ENCODE results near the gene ZNF277. TPM values are rescaled to one million over a fixed set of nuclear protein-coding genes. Genes with fewer than 3 reads are reported as not detected.

The ZNF277 gene
- total and polyA plus RNA-seq, 2 experiments from 2014 or later: 10.0 to 34.6 TPM

DNA sequence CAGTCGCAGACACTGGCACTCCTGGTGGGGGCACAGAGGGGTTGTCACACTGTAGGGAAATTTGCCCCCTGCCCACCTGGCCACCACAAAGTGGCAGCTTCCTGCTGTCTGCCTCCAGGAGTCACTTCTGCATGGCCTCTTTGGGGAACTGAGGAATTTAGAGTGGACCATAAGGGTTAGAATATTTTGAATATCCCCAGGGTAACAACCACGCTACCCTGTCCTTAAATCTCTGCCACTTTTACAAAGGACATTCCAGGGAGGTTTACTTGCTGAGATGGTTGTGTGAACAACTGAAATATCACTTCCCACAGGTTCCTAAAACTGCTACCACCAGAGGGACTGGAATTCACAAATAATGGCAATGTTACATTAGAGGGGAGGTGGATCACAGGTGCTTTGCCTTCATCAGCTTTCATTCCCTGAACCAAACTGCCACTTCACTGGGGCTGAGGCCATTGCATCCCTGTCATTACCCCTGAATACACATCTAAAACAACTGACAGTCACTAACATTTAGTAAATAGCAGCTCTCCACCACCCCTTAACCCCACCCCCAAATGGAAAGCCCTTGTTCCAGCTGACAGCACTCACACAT is 155.7 kb downstream of the ZNF277 start:
- Histone ChIP-seq H3K27ac (no peak overlapping the region), H3K4me2 (no peak overlapping the region), H3K4me1 (ENCODE audit: insufficient read depth) (no peaks in the 10 kb centered on the region), H3K9me3 (ENCODE audit: low read depth) (no peaks in the 10 kb centered on the region), H3K27me3 (no peaks in the 10 kb centered on the region), H3K79me2 (no peaks in the 10 kb centered on the region), H3K4me3 (no peak overlapping the region), H3K36me3 (replicated peaks; ENCODE audit: insufficient read depth, low read depth) (no peaks in the 10 kb centered on the region), H2AFZ (no peak overlapping the region), H4K20me1 (ENCODE audit: insufficient read depth, poor library complexity, severe bottlenecking) (no peaks in the 10 kb centered on the region), H3K9me2 (replicated peaks; ENCODE audit: insufficient read depth) (no peaks in the 10 kb centered on the region)
- 91% methylated on average over 2 of the region's 2 CpGs for WGBS (ENCODE audit: low lambda C conversion rate, missing lambda C conversion rate)
- TF ChIP-seq, protein P1, sequence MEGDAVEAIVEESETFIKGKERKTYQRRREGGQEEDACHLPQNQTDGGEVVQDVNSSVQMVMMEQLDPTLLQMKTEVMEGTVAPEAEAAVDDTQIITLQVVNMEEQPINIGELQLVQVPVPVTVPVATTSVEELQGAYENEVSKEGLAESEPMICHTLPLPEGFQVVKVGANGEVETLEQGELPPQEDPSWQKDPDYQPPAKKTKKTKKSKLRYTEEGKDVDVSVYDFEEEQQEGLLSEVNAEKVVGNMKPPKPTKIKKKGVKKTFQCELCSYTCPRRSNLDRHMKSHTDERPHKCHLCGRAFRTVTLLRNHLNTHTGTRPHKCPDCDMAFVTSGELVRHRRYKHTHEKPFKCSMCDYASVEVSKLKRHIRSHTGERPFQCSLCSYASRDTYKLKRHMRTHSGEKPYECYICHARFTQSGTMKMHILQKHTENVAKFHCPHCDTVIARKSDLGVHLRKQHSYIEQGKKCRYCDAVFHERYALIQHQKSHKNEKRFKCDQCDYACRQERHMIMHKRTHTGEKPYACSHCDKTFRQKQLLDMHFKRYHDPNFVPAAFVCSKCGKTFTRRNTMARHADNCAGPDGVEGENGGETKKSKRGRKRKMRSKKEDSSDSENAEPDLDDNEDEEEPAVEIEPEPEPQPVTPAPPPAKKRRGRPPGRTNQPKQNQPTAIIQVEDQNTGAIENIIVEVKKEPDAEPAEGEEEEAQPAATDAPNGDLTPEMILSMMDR (IDR thresholded peaks at IDR 0.05; ENCODE audit: poor library complexity): no peak
- no peak for TF ChIP-seq EZH2phosphoT487 (IDR thresholded peaks at IDR 0.05; ENCODE audit: low read depth, severe bottlenecking, unreplicated experiment)
- no peak for TF ChIP-seq EZH2 (IDR thresholded peaks at IDR 0.05; ENCODE audit: borderline replicate concordance)
- no peak for DNase-seq (ENCODE audit: low spot score)

DNA sequence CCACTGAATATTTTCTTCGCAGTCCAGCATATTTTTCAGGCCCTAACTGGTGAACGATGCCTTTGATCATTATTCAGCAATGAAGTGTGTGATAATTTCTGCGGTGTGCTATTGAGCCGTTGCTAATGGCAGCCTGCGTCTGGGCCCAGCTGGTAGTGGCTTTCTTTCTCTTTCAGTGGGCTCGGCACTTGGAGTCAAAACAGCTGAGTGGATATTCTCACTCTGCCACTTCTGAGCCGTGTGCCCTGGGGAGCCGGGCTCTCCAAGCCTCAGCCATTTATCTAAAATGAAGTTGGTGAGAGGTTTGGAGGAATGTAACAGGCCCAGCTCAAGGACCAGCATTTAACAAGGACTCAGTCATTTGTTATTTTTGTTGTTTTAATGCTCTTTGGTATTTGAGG is 156.2 kb downstream of the ZNF277 start:
- Histone ChIP-seq H3K27me3 (no peaks in the 10 kb centered on the region), H3K4me1 (ENCODE audit: insufficient read depth) (no peaks in the 10 kb centered on the region), H3K27ac (no peak overlapping the region), H3K9me2 (replicated peaks; ENCODE audit: insufficient read depth) (no peaks in the 10 kb centered on the region), H3K9me3 (ENCODE audit: low read depth) (no peaks in the 10 kb centered on the region), H2AFZ (no peak overlapping the region), H3K4me2 (no peak overlapping the region), H4K20me1 (ENCODE audit: insufficient read depth, poor library complexity, severe bottlenecking) (no peaks in the 10 kb centered on the region), H3K79me2 (no peaks in the 10 kb centered on the region), H3K4me3 (no peak overlapping the region), H3K36me3 (replicated peaks; ENCODE audit: insufficient read depth, low read depth) (no peaks in the 10 kb centered on the region)
- DNase-seq (ENCODE audit: low spot score): no peak
- TF ChIP-seq EZH2 (IDR thresholded peaks at IDR 0.05; ENCODE audit: borderline replicate concordance): no peak
- no peak for TF ChIP-seq EZH2phosphoT487 (IDR thresholded peaks at IDR 0.05; ENCODE audit: low read depth, severe bottlenecking, unreplicated experiment)
- TF ChIP-seq, protein P1 (IDR thresholded peaks at IDR 0.05; ENCODE audit: poor library complexity): no peak
- 59% methylated on average over 8 of the region's 8 CpGs for WGBS (ENCODE audit: low lambda C conversion rate, missing lambda C conversion rate)

DNA sequence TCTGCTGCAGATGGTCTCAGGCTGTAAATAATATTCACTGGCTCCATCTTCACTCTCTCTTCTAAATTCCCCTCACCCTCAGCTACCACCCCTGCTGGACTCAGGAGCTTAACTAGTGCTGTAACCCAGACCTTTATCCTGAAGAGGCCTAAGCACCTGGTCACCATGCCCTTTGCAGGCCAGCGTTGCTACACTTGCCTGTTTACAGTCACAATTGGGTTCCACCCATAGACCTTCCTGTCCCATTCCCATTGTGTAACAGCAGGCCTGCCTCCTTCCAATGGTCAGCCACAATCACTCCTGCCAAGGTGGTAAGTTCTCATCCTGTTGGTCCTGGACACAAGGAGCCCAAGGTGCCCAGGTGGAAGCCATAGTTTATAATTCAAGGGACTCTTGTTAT is 157.9 kb downstream of the ZNF277 start:
- Histone ChIP-seq H3K9me2 (replicated peaks; ENCODE audit: insufficient read depth) (no peaks in the 10 kb centered on the region), H3K4me3 (no peak overlapping the region), H2AFZ (no peak overlapping the region), H4K20me1 (ENCODE audit: insufficient read depth, poor library complexity, severe bottlenecking) (no peaks in the 10 kb centered on the region), H3K4me1 (ENCODE audit: insufficient read depth) (no peaks in the 10 kb centered on the region), H3K4me2 (no peak overlapping the region), H3K36me3 (replicated peaks; ENCODE audit: insufficient read depth, low read depth) (no peaks in the 10 kb centered on the region), H3K9me3 (ENCODE audit: low read depth) (no peaks in the 10 kb centered on the region), H3K79me2 (no peaks in the 10 kb centered on the region), H3K27ac (no peak overlapping the region), H3K27me3 (no peaks in the 10 kb centered on the region)
- TF ChIP-seq EZH2 (IDR thresholded peaks at IDR 0.05; ENCODE audit: borderline replicate concordance): no peak
- TF ChIP-seq EZH2phosphoT487 (IDR thresholded peaks at IDR 0.05; ENCODE audit: low read depth, severe bottlenecking, unreplicated experiment): no peak
- TF ChIP-seq, protein P1 (IDR thresholded peaks at IDR 0.05; ENCODE audit: poor library complexity): no peak
- WGBS (ENCODE audit: low lambda C conversion rate, missing lambda C conversion rate): 86% methylated on average over 1 of the region's 1 CpG
- DNase-seq (ENCODE audit: low spot score): no peak

All from hepatocyte (in vitro differentiated cells).